Activated CD8-positive, alpha-beta T cell treated with anti-CD3 and anti-CD28 coated beads for 36 hours (primary cell): ENCODE results near the gene AP1M2. TPM values are rescaled to one million over a fixed set of nuclear protein-coding genes. Genes with fewer than 3 reads are reported as not detected.

ENCODE experiments used
- ATAC-seq: fragments of 200-7000 bp; cut with Tn5 transposase; one replicate; pipeline ENCODE4 v1.10.0; 2021; ENCODE audit warnings: mild to moderate bottlenecking, moderate library complexity
- CTCF ChIA-PET: fragments of 350-600 bp; sonication (Branson Sonifier 250); formaldehyde crosslinking; loops from one replicate; lab custom pipeline; 2021; ENCODE audit warnings: antibody characterized with exemption; lab: Charles Lee
- POLR2A ChIA-PET: fragments of 350-600 bp; sonication (Branson Sonifier 250); formaldehyde crosslinking; loops from one replicate; lab custom pipeline; 2021; ENCODE audit warnings: antibody characterized with exemption; lab: Charles Lee
- DNase-seq: peaks from one replicate; pipeline ENCODE4 v3.0.0-alpha.2; 2020
- H3K27ac Mint-ChIP-seq: one replicate; pipeline ENCODE4 v1.8.0; 2021; ENCODE audit warnings: mild to moderate bottlenecking, mixed read lengths
- H3K27me3 Mint-ChIP-seq: one replicate; pipeline ENCODE4 v1.8.0; 2021; ENCODE audit warnings: mixed read lengths
- H3K36me3 Mint-ChIP-seq: one replicate; pipeline ENCODE4 v1.8.0; 2021; ENCODE audit warnings: low read depth, mixed read lengths
- H3K4me1 Mint-ChIP-seq: one replicate; pipeline ENCODE4 v1.8.0; 2021; ENCODE audit warnings: low read depth, mixed read lengths
- H3K4me3 Mint-ChIP-seq: one replicate; pipeline ENCODE4 v1.8.0; 2021; ENCODE audit warnings: mild to moderate bottlenecking, moderate library complexity, mixed read lengths
- H3K9me3 Mint-ChIP-seq: one replicate; pipeline ENCODE4 v1.8.0; 2021; ENCODE audit warnings: mixed read lengths
- intact Hi-C: fragments of 100-400 bp; cut with micrococcal nuclease; formaldehyde crosslinking; loops from one replicate; pipeline ENCODE4 v1.10.0; 2022
- total RNA-seq, 2 experiments: library from RNA; stranded (reverse); gene quantifications; one replicate each; pipeline ENCODE4 v1.2.3, GENCODE V29; 2021
- TF ChIP-seq, protein P1 (sequence below): fragments of 200-600 bp; IDR thresholded peaks from one replicate; pipeline ENCODE4 v1.8.0; 2022; ENCODE audit warnings: antibody characterized with exemption, mild to moderate bottlenecking

The AP1M2 gene
- total RNA-seq, 2 experiments from 2014 or later, result not detected

- intact Hi-C loops, result no loop called here
- DNase-seq, result no peak
- TF ChIP-seq, protein P1, sequence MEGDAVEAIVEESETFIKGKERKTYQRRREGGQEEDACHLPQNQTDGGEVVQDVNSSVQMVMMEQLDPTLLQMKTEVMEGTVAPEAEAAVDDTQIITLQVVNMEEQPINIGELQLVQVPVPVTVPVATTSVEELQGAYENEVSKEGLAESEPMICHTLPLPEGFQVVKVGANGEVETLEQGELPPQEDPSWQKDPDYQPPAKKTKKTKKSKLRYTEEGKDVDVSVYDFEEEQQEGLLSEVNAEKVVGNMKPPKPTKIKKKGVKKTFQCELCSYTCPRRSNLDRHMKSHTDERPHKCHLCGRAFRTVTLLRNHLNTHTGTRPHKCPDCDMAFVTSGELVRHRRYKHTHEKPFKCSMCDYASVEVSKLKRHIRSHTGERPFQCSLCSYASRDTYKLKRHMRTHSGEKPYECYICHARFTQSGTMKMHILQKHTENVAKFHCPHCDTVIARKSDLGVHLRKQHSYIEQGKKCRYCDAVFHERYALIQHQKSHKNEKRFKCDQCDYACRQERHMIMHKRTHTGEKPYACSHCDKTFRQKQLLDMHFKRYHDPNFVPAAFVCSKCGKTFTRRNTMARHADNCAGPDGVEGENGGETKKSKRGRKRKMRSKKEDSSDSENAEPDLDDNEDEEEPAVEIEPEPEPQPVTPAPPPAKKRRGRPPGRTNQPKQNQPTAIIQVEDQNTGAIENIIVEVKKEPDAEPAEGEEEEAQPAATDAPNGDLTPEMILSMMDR, result no peak
- Mint-ChIP-seq H3K27ac (no peak overlapping the region), H3K9me3 (no peaks in the 10 kb centered on the region), H3K36me3 (peaks cover 47% of the 10 kb centered on the region), H3K4me1 (peaks cover 44% of the 10 kb centered on the region), H3K27me3 (no peaks in the 10 kb centered on the region), H3K4me3 (no peak overlapping the region)
- ChIA-PET CTCF (interaction anchor here (2.0 kb wide), 1 partner anchor 58 kb away, joined by 6 read pairs; no protein-coding TSS in a partner anchor), POLR2A (no interaction called here)
- no peak for ATAC-seq
Measured at GRCh38 chr19:10549733-10550132, 37.4 kb downstream of the AP1M2 start.

- TF ChIP-seq, protein P1, result no peak
- Mint-ChIP-seq H3K36me3 (peaks cover 39% of the 10 kb centered on the region), H3K4me3 (no peak overlapping the region), H3K27ac (no peak overlapping the region), H3K9me3 (no peaks in the 10 kb centered on the region), H3K27me3 (no peaks in the 10 kb centered on the region), H3K4me1 (peaks cover 35% of the 10 kb centered on the region)
- intact Hi-C loops, result no loop called here
- ATAC-seq (no peak), DNase-seq (no peak)
- CTCF ChIA-PET, result interaction anchor here (1.3 to 1.8 kb wide), 3 partner anchors 12 to 65 kb away, joined by 4 to 7 read pairs (median 5); no protein-coding TSS in a partner anchor
- POLR2A ChIA-PET, result no interaction called here
Measured at GRCh38 chr19:10548746-10549276, 38.3 kb downstream of the AP1M2 start.

- H3K27me3 Mint-ChIP-seq, result no peaks in the 10 kb centered on the region
- peaks cover 20% of the 10 kb centered on the region for H3K36me3 Mint-ChIP-seq
- TF ChIP-seq, protein P1, result no peak
- H3K9me3 Mint-ChIP-seq, result no peaks in the 10 kb centered on the region
- H3K4me3 Mint-ChIP-seq, result no peak overlapping the region
- ATAC-seq (no peak), DNase-seq (no peak)
- H3K4me1 Mint-ChIP-seq, result peaks cover 19% of the 10 kb centered on the region
- CTCF ChIA-PET, result interaction anchor here (0.8 to 2.5 kb wide), 3 partner anchors 12 to 69 kb away, joined by 4 to 8 read pairs (median 4); no protein-coding TSS in a partner anchor
- POLR2A ChIA-PET, result interaction anchor here (0.6 to 1.4 kb wide), 4 partner anchors 14 to 384 kb away, joined by 3 read pairs; partner anchors contain the start of gene S1PR5
- H3K27ac Mint-ChIP-seq, result no peak overlapping the region
- intact Hi-C loops, result no loop called here
Measured at GRCh38 chr19:10546817-10547216, 40.3 kb downstream of the AP1M2 start.

GRCh38 chr19:10544753-10545251, 42.3 kb downstream of the AP1M2 start:
- ATAC-seq, result no peak

More at GRCh38 chr19:10544753-10545251, 42.3 kb downstream of the AP1M2 start:
- peak overlapping the region; percentile 81 for H3K4me3 Mint-ChIP-seq
- intact Hi-C loops, result no loop called here
- DNase-seq, result peak; percentile 16
- H3K27ac Mint-ChIP-seq, result peak overlapping the region; percentile 79
- H3K27me3 Mint-ChIP-seq, result peaks cover 6% of the 10 kb centered on the region
- POLR2A ChIA-PET, result interaction anchor here (0.9 to 1.8 kb wide), 3 partner anchors 9 to 23 kb away, joined by 3 to 11 read pairs (median 3); no protein-coding TSS in a partner anchor
- peaks cover 4% of the 10 kb centered on the region for H3K36me3 Mint-ChIP-seq
- CTCF ChIA-PET, result interaction anchor here (1.0 to 1.5 kb wide), 2 partner anchors 8 to 11 kb away, joined by 3 to 5 read pairs; no protein-coding TSS in a partner anchor
- H3K4me1 Mint-ChIP-seq, result peaks cover 9% of the 10 kb centered on the region
- no peaks in the 10 kb centered on the region for H3K9me3 Mint-ChIP-seq
- TF ChIP-seq, protein P1, result no peak
